ENCODE measurements around the gene IGF2R.
"Not testable (repeated sequence)": the region's sequence is repeated elsewhere in the genome, so short reads cannot be mapped to it uniquely, and the experiment has no call there.

Gene IGF2R

GRCh38 chr6:160137989-160138835 lies 169.3 kb downstream of the IGF2R start:
- peak; percentile 19 for DNase-seq (ENCODE audit: low read depth)

GRCh38 chr6:160138839-160139419 lies 170.0 kb downstream of the IGF2R start:
- DNase-seq (ENCODE audit: low read depth), result no peak

GRCh38 chr6:160139420-160139851 lies 170.6 kb downstream of the IGF2R start:
- no peak for DNase-seq (ENCODE audit: low read depth)

GRCh38 chr6:160140493-160140892 lies 171.6 kb downstream of the IGF2R start:
- not testable (repeated sequence) for DNase-seq (ENCODE audit: low read depth)

GRCh38 chr6:160141001-160141726 lies 172.3 kb downstream of the IGF2R start:
- no peak for DNase-seq (ENCODE audit: low read depth)

- no peak for DNase-seq (ENCODE audit: low read depth)
Measured at GRCh38 chr6:160142115-160142715, 173.3 kb downstream of the IGF2R start.

- DNase-seq (ENCODE audit: low read depth), result no peak
Measured at GRCh38 chr6:160146454-160147145, 177.7 kb downstream of the IGF2R start.

- no peak for DNase-seq (ENCODE audit: low read depth)
Measured at GRCh38 chr6:160147146-160147536, 178.3 kb downstream of the IGF2R start.

GRCh38 chr6:160154471-160154870 lies 185.6 kb downstream of the IGF2R start:
- no peak for DNase-seq (ENCODE audit: low read depth)

- DNase-seq (ENCODE audit: low read depth), result no peak
Measured at GRCh38 chr6:160156842-160157241, 188.0 kb downstream of the IGF2R start.

GRCh38 chr6:160160450-160160849 lies 191.6 kb downstream of the IGF2R start:
- DNase-seq (ENCODE audit: low read depth), result no peak

All from stimulated activated CD8-positive, alpha-beta memory T cell treated with anti-CD3 and anti-CD28 coated beads, Interleukin-15, amount 100 ng/mL, for 1 hour (primary cell).